RWPE2 (cell line): ENCODE data around the gene FTCDNL1.

Experiments
- ATAC-seq: fragments of 200-7000 bp; cut with Tn5 transposase; 3 replicates; pipeline ENCODE4 v1.9.1; 2021; ENCODE audit warnings: low read depth
- DNase-seq: peaks from one replicate; pipeline ENCODE4 v3.0.0-alpha.2; 2020; ENCODE audit warnings: low spot score
- H3K27ac ChIP-seq: fragments of 450-650 bp; 2 replicates; pipeline ENCODE4 v1.5.1; 2017; ENCODE audit warnings: mild to moderate bottlenecking; ENCODE audit not compliant: poor library complexity, severe bottlenecking
- H3K27me3 ChIP-seq: fragments of 250-450 bp; sonication (Bioruptor Pico); 2 replicates; pipeline ENCODE4 v1.5.1; 2021; ENCODE audit warnings: mild to moderate bottlenecking, moderate library complexity; ENCODE audit not compliant: insufficient read depth, poor library complexity, severe bottlenecking
- H3K36me3 ChIP-seq: fragments of 250-450 bp; sonication (Bioruptor Pico); 2 replicates; pipeline ENCODE4 v1.5.1; 2020; ENCODE audit warnings: low read depth, mild to moderate bottlenecking, moderate library complexity
- H3K4me1 ChIP-seq: fragments of 250-450 bp; sonication (Bioruptor Pico); 2 replicates; pipeline ENCODE4 v1.5.1; 2021; ENCODE audit warnings: mild to moderate bottlenecking, moderate library complexity; ENCODE audit not compliant: insufficient read depth, poor library complexity, severe bottlenecking
- H3K4me3 ChIP-seq: fragments of 250-450 bp; sonication (Bioruptor Pico); 2 replicates; pipeline ENCODE4 v1.5.1; 2021; ENCODE audit warnings: mild to moderate bottlenecking, moderate library complexity; ENCODE audit not compliant: severe bottlenecking
- H3K9me3 ChIP-seq: fragments of 250-450 bp; sonication (Bioruptor Pico); 2 replicates; pipeline ENCODE4 v1.5.1; 2021; ENCODE audit warnings: mild to moderate bottlenecking, moderate library complexity; ENCODE audit not compliant: severe bottlenecking
- CTCF ChIP-seq: fragments of 450-650 bp; IDR thresholded peaks from one replicate; pipeline ENCODE4 v1.5.1; 2017; ENCODE audit warnings: mild to moderate bottlenecking, moderate library complexity; ENCODE audit not compliant: poor library complexity, severe bottlenecking

FTCDNL1 gene

GRCh38 chr2:199838399-199838798 lies 12.6 kb downstream of the FTCDNL1 start:
- H3K36me3 ChIP-seq: no peaks in the 10 kb centered on the region
- no peak for DNase-seq
- no peaks in the 10 kb centered on the region for H3K9me3 ChIP-seq
- no peaks in the 10 kb centered on the region for H3K4me1 ChIP-seq
- no peak for ATAC-seq
- H3K27me3 ChIP-seq: no peaks in the 10 kb centered on the region
- no peak for TF ChIP-seq CTCF
- H3K4me3 ChIP-seq: no peak overlapping the region
- H3K27ac ChIP-seq: no peak overlapping the region

GRCh38 chr2:199836943-199837342 lies 14.0 kb downstream of the FTCDNL1 start:
- DNase-seq (no peak), ATAC-seq (no peak)
- Histone ChIP-seq H3K27me3 (no peaks in the 10 kb centered on the region), H3K36me3 (no peaks in the 10 kb centered on the region), H3K9me3 (no peaks in the 10 kb centered on the region), H3K4me3 (no peak overlapping the region), H3K4me1 (no peaks in the 10 kb centered on the region), H3K27ac (no peak overlapping the region)
- TF ChIP-seq CTCF: no peak

GRCh38 chr2:199833525-199833924 lies 17.5 kb downstream of the FTCDNL1 start:
- ATAC-seq (no peak), DNase-seq (no peak)
- Histone ChIP-seq H3K4me3 (no peak overlapping the region), H3K27ac (no peak overlapping the region), H3K9me3 (no peaks in the 10 kb centered on the region), H3K36me3 (no peaks in the 10 kb centered on the region), H3K27me3 (no peaks in the 10 kb centered on the region), H3K4me1 (no peaks in the 10 kb centered on the region)
- no peak for TF ChIP-seq CTCF

- ATAC-seq: no peak
- no peaks in the 10 kb centered on the region for H3K4me1 ChIP-seq
These were observed 20.5 kb downstream of the FTCDNL1 start for GRCh38 chr2:199830531-199830930.

More at GRCh38 chr2:199830531-199830930, 20.5 kb downstream of the FTCDNL1 start:
- H3K27me3 ChIP-seq: no peaks in the 10 kb centered on the region
- H3K36me3 ChIP-seq: no peaks in the 10 kb centered on the region
- no peak overlapping the region for H3K4me3 ChIP-seq
- no peaks in the 10 kb centered on the region for H3K9me3 ChIP-seq
- no peak overlapping the region for H3K27ac ChIP-seq
- no peak for DNase-seq
- no peak for TF ChIP-seq CTCF
